Muscle of back (tissue), 11 donors: ENCODE measurements around the gene ANKRD36C. TPM values are rescaled to one million over a fixed set of nuclear protein-coding genes. Genes with fewer than 3 reads are reported as not detected.
"Not testable (repeated sequence)": the region's sequence is repeated elsewhere in the genome, so short reads cannot be mapped to it uniquely, and the experiment has no call there.

Experiments
- DNase-seq, 3 donors: peaks; one replicate each; pipeline versions ENCODE4 v3.0.0 to v3.0.0-alpha.2; 2013
- polyA plus RNA-seq, 10 donors: library from polyadenylated mRNA; unstranded; fragments of 120-200 nt; gene quantifications; one replicate each; pipeline ENCODE4 v1.2.1, GENCODE V29; 2013; ENCODE audit not compliant: insufficient read length in 10 of 10

ANKRD36C gene
- polyA plus RNA-seq, 10 donors, result 14.3 to 59.4 (median 33.9) TPM

DNA sequence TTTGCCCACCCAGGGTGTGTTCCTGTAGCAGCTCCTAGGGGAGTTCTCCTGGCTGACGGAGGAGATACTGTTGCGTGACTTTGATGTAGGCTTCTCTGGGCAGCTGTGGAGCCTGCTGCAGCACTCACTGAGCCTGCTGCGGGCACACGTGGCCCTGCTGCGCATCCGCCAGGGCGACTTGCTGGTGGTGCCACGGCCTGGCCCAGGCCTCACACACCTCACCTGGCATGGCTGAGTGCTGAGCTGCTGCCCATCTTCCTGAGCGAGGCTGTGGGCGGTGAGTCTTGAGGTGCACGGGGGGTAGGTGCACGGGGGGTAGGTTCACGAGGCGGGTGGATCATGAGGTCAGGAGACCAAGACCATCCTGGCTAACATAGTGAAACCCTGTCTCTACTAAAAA is 191.7 kb downstream of the ANKRD36C start:
- DNase-seq, result no peak

DNA sequence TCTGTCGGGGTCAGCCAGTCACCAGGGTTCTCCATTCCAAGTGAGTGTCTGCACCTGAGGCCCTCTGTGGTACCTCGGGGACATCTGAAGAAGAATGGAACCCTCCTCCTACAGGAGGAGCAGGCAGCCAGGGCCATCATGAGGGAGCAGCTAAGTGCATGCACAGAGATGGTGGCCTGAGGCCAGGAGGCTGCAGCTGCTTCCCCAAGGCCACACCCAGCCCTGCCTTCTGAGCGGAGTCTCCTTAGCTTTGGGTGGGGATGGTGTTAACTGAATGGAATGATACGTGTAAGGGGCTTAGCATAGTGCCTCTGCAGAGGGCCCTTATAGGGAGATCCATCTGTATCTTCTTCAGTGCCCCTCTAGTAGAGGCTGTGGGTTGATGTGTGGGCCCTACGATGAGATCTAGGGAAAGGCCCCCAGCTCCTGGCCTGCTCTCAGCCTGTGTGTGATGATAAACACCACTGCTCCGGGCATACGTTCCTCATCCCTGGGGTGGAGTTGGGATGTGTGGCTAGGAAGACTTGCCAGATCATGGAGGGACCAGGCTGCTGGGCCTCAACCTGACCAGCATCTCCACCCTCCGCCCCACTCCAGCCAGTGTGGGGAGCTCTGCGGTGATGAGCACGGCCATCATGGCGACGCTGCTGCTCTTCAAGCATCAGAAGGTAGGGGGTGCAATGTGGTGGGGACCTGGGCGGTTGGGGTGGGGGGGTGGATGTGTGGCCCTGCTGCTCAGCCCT is 192.3 kb downstream of the ANKRD36C start:
- DNase-seq, result peak; percentile 4 to 31 (median 10)

DNA sequence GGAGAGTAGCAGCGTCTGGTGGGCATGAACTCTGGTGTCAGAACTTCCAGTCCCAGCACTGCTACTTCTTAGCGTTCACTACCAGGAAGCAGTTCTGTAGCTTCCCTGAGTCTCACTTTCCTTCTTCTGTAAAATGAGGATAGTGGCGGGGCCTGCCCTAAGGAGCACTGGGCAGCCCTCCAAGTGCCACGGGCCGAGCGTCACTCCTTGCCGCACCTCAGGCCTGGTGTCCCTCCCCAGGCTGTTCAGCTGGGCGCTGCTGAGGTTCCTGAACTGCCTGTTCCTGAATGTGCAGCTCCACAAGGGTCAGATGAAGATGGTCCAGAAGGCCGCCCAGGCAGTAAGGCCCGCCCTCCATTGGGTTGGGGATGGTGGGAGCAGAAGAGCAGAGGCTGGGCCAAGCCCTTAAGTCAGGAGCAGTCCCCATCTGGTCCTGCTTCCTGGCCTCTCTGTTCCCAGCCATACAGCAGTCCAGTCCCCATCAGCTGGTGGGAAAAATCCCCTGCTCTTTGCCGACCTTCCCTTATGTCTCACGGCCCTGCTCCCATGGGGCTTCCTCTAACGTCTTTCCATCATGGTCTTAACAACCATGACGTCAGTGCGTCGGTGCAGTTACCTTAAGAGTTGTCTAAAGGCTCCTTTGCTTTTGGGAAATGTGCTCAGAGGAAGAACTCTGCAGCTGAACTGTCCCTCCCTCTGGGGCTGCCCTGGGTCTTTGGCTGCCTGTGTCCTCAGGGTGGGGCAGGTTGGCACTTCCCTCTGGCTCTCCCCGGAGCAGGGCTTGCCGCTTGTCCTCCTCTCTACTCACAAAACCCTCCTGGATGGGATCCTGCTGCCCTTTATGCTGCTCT is 195.2 kb downstream of the ANKRD36C start:
- not testable (repeated sequence) for DNase-seq

DNA sequence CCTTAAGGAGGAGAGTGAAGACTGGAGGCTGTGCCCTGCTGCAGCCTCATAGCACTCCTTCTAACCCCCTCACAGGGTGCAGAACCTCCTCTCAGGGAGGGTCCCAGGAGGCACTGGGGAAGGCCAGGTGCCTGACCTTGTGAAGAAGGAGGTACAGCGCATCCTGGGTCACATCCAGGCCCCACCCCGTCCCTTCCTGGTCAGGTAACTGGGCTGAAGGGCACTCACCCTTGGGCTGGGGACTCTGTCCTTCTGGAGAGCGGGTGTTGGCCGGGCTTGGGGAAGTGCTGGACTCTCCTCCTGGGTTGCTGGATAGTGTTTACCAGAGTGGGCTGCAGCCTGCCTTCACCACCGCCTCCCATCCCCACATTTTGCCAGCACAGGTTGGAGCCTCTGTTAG is 197.7 kb downstream of the ANKRD36C start:
- not testable (repeated sequence) for DNase-seq

DNA sequence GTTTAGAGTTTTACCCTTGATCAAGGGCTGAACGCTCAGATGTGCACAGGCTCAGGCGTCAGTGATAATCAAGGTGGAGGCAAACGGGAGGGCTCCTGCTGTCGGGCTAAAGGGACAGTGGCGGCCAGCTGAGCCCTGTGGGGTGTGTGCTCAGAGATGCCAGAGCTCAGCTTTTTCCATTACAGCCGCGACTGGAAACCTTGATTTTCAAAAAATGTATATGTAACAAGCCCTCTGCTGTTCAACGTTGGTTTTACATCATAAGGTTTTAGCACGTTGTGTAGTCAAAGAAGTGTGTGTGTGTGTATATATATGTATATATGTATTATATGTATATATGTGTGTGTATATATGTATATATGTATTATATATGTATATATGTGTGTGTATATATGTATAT is 201.4 kb downstream of the ANKRD36C start:
- not testable (repeated sequence) for DNase-seq

DNA sequence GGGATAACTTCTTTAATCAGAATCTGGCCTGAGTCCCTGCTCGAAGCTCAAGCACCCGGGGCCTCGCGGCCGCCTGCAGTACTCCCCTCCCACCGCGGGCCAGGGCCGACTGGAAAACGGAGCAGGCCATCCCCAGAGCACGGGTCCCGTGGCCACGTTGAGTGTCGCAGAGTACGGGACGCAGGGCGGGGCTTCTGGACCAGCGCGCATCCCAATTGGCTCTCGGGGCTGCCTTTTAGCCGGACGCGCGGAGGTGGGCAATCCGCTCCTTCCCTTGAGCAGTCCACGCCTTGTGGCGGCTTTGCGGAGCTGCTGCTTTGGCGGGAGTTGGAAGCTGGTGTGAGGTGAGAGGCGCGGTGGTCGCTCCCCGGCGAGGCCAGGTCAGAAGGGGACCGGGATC is 202.2 kb downstream of the ANKRD36C start:
- not testable (repeated sequence) for DNase-seq

- DNase-seq, result not testable (repeated sequence)
Measured at GRCh38 chr2:95788642-95789041, 203.0 kb downstream of the ANKRD36C start.

Other genes starting within 250 kb of the ANKRD36C start
- gene GPAT2, start 43.1 kb upstream of the ANKRD36C start, polyA plus RNA-seq, result 1 to 10 TPM; 2.2 to 9.0 (median 5.2) TPM
- 1 to 10 TPM; 1.9 to 3.8 (median 3.0) TPM for gene ADRA2B, start 124.7 kb upstream of the ANKRD36C start, polyA plus RNA-seq
- gene ASTL, start 146.7 kb upstream of the ANKRD36C start, polyA plus RNA-seq, result under 1 TPM in 5 of 10 donors, not detected in 5; 0.11 to 0.23 (median 0.18) TPM
- gene DUSP2, start 153.6 kb upstream of the ANKRD36C start, polyA plus RNA-seq, result 10 to 100 TPM in 1 of 10 donors, 1 to 10 TPM in 9; 2.5 to 10.3 (median 4.4) TPM
- gene STARD7, start 217.0 kb upstream of the ANKRD36C start, polyA plus RNA-seq, result 100 to 1,000 TPM in 6 of 10 donors, 10 to 100 TPM in 4; 82.6 to 152 (median 105) TPM